HG02973 (cell line): ENCODE measurements around the gene BCHE.

ENCODE experiments used
- ATAC-seq: cut with Tn5 transposase; IDR thresholded peaks from one replicate; pipeline ENCODE4 v1.9.1; 2021; ENCODE audit warnings: moderate library complexity; ENCODE audit not compliant: unreplicated experiment

Gene BCHE

DNA sequence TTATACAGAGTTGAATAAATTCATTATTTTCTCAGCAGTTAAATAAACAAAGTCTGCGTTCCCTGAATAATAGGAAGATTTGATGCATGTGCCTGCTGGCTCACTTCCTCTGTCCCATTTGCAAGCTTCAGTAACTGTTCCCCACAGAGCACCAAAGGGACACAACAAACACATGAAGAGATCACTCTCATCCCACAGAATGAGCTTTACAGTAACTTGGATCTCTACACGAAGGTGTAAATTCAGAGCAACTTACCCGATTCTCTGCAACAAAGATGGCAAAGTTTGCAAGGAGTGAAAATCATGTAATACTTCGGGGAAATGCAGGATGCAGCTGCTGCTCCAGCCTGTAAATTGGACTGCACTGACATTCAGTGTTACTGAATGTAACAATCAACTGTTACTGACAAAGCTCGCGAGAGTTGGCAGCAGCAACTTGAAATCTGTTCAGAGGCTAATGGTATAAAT lies at the start of gene BCHE:
BCHE (minus strand) TSS at position 366 of the 468 bp plus-strand sequence. CDS start 6,390 bp downstream, outside the sequence.
- no peak for ATAC-seq

DNA sequence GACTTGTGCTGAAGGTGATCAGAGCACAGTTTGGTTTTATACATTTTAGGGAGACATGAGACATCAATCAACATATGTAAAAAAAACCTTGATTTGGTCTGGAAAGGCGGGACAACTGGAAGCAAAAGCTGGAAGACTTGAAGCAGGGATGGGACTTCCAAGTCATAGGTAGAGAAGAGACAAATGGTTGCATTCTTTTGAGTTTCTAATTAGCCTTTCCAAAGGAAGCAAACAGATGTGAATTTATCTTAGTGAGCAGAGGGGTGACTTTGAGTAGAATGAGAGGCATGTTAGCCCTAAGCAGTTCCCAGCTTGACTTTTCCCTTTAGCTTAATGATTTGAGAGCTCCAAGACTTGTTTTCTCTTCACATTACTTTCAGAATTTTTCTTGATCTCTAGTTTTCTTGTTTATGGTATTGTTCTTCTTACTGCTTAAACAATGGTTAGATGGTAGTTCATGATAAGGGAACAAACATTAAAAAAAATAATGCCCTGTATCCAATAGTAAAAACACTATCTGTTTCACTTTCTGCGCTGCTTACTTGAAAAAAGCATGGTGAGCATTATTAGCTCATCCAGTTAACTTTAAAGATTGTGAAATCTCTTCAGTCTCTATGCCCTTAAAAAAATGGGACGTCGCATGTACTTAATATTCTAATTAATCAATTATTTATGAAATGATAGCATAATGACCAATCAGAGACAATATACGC lies 48.5 kb upstream of the BCHE start:
- ATAC-seq, result no peak

DNA sequence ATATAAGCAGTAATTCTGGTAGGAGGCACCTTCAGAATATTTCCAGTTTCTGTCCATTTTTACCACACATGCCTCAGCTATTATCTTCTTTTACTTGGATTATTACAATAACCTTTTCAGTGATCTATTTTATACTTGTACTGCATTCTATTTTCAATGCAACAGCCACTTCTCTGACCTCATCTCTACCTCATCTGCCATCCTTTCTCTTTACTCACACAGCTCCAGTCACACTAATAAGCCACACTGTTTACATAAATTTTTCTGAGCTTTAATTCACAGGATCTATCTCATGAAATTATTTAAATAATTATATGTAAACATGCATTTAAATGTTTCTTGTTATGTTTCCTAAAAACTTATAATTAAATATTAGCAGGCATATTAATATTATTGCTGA lies 47.3 kb upstream of the BCHE start:
- no peak for ATAC-seq

DNA sequence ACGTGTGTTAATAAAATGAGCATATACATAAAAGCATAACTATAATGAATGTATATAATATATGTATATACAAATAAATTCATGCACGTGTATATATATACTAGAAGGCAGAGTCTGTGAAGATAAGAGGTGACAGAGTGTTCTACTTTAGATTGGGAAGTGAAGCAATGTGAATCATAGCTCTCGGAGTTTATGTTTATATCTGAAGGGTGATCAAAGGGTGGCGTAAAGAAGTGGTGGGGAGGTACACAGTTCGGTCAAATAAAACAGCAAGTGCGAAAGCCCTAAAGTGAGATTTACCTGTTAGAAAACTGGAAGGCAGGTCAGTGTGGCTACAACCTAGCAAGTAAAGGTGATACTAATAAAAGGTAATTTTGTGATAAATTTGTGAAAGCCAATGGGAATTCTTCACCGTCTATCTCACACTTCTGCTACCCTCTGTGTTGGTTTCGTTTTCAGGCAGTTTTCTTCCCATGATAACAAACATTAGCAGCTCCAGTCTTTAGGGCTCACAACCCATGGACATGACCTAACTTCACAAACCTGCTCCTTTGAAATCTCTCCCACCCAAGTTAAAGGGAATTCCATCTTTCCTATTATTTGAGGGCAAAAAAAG lies 46.7 kb upstream of the BCHE start:
- ATAC-seq, result no peak

DNA sequence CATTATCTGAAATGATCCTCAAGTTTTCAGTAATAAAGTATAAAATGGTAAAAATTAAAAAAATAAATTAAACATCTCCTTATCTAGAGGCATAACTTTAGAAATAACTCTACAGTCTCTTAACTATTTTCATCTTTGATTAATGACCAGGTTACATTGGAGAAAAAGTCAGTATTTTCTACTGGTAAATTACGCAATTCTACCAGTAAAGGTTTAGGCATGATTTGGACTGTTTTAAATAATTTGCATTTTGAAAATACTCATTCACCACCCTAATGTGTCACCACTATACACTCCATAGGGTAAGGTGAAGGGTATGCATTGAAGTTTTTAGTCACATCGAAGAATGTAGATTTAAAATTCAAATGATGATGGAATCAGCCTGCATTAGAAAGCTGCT lies 45.9 kb upstream of the BCHE start:
- no peak for ATAC-seq

DNA sequence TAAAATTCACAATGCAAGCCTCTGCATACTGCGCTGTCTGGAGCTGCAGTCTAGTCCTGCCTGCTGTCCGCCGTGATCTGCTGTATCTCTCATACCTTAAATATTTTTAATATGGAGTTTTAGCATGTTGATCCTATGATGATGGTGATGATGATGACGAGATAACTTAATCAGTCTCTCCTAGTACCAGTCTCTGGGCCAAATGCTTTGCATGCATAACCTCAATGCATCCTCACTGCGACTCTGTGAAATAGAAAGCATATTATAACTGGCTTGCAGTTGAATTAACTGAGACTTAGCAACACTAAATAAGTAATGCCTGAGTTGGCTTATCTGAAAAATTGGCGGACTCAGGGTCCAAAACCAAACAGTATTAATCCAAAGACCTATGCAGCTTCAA lies 38.4 kb upstream of the BCHE start:
- ATAC-seq, result no peak

DNA sequence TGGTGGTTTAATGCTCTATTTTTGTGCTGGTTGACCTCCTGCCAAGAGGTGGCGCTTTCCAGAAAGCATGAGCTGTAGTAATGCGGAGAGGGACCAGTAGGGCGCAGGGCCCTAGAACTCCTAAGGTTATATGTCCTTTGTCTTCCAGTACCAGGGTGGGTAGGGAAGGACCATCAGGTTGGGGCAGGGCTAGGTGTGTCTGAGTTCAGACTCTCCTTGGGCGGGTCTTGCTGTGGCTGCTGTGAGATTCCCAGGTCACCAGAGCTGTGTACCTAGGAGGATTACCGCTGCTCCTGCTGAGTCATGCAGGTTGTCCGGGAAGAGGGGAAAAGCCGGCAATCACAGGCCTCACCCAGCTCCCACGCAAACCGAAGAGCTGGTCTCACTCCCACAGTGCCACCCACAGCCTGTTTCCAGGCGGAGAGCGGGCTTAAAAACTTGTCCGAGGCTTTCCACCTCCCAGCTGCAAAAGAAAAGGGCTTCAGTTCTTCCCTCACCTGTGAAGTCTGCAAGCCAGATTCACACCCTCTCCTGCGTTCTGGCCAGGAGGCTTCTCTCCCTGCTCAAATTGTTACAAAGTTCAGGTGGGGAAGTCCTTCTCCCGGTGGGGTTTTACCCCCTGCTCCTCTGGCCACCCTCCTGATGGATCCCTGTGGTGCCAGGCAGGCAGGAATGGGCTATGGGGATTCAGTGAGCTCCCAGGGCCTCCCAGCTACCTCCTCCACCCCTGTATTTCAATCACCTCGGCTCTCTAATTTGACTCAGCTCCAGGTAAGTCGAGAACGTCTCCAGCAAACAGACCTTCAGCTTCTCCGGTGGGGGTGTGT lies 37.7 kb upstream of the BCHE start:
- no peak for ATAC-seq

DNA sequence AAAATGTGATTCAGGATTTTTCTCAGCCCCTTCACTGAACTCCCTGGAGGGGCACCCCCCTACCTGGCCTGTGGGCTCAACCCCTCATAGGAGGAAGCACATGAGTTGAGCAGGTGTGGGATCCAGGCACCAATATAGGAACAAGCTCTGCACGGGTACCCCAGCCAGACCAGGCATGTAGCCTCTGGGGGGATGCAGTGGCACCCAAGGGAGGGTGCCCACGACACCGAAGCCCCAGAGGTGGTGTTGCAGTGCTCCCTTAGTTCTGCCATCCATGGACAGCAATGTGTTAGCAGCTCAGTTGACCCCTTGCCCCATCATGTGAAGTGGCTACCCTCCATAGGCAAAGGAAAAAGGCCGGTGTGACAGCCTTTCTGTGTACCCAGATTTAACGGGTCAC lies 30.9 kb upstream of the BCHE start:
- no peak for ATAC-seq

DNA sequence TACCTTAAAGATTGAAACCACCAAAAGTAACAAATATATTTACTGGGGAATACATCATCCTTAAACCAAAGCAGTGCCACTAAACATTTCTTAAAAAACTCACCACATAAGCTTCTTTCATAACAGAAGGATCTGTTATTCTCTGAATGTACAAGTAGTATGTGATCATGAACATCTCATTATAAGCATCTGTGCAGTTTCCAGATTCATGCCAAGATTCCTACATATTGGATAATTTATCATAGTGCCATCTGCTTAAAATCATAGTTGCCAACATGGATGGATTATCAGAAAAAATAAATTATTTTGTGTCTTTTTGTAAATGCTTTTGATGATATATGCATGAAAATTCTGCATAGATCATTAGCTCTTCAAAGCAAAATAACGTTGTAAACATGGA lies 21.8 kb upstream of the BCHE start:
- ATAC-seq, result no peak

DNA sequence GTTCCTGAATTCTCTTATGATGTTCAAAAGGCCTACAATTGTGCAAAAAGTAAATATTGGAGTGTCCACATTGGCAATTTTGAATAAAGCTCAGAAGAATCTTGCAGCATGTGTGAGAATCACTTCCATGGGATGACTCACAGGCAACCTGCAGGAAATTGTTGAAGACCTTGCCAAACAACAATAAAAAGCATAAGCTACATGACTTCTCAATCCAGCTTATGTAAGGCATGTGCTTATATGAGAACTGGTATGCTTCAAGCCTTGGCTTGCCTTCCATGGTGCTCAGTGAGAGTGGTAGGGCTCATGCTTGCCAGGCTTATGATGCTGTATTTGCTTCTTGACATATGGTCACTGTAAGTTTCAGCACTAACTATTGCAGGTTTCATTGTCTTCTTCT lies 18.4 kb upstream of the BCHE start:
- ATAC-seq, result no peak

DNA sequence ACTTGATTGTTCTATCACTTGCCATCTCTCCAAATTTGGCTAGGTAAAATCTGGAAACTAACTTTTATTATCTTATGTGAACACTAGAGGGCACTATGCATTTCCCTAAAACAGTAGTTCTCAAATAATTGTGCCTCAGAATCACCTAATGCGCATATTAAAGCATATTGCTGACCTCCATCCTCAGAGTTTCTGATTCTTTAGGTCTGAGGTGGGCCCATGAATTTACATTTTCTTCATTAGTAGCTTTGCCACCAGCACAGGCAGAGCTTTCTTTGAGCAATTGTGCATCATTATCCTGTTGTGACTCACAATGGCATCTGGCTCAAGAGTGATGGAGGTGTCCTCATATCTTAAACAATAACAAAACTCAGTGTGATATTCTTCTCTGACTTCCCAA lies 17.5 kb upstream of the BCHE start:
- ATAC-seq, result no peak

DNA sequence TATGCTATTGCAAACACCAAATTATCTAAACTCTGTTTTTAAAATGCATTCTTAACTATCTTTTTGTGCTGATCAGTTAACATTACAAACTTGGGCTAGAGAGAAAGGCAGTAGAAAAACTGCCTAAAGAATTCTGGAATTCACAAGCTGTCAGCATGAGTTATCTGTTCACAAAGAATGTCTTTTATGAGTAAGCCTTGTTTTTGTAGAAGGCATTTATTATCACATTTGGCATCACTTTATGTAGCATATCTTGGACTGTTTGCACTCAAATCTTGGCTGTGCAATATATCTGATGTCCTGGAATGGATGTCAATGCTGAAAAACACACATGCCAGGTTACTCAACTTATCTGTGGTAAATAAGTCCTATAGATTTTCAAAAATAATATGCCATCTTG lies 15.5 kb upstream of the BCHE start:
- no peak for ATAC-seq

DNA sequence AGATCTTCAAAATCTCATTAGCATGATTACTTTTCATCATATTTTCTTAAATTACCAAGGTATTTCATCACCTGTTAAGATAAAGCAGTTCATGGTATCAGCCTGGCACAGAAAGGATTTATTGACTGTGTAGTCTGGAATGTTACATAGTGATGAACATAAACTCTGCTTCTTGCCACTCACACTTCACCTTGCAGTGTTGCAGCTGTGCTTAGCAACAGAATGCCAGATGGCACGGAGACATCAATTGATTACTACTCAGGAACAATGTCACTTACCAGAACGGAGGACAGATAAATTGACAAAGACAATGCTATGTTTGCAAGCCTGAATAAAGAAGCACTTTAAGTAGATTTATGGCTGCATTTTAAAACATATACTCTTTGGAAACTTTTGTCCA lies 15.0 kb upstream of the BCHE start:
- ATAC-seq, result no peak

DNA sequence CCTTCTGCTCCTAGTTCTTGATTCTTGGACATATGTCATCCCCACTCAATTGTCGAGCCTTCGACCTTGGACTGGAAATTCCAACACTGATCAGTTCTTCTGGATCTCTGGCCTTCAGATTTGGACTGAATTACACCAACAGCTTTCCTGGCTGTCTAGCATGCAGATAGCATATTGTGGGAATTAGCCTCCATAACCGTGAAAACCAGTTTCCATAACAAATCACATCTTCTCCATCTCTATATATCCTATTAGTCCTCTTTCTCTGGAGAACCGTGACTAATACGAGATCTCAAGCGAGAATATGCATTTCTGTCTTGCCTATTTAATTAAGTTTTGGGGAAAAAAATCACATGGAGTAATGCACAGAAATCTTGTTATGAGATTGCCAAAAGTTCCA lies 8.8 kb upstream of the BCHE start:
- ATAC-seq, result no peak

DNA sequence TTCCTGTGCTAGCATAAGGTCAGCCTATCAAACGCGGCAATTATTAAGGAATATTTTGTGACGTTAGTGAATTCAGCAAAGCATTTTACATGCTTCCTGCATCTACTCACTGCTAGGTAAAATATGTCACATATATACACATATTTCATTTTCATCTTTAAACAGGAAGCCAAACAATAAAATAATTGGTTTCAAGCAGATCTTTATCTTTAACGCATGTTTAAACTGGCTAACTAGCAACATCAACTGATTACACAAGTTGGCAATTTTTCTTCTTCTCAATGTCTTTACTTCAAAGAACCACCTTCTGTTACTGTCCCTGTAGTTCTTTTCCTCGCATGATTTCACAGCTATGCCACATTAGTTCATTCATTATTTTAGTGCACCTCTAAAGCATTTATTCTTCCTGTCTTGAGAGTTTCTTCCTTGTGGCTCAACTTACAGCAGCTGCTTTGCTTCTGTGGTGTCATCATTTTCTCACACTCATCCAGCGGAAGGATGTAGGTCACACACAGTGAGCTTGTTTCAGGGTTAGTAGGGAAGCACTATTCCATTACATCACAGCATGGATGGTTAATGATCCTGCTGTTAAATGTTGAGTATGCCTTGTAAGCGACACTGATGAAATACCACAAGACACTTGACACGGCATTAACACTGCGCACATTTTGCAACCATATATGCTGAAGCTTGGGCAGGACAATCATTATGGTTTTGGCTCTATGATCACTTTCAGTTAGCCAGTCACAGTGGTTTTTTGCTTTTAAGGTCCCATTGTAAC lies 2.3 kb upstream of the BCHE start:
- ATAC-seq, result no peak

DNA sequence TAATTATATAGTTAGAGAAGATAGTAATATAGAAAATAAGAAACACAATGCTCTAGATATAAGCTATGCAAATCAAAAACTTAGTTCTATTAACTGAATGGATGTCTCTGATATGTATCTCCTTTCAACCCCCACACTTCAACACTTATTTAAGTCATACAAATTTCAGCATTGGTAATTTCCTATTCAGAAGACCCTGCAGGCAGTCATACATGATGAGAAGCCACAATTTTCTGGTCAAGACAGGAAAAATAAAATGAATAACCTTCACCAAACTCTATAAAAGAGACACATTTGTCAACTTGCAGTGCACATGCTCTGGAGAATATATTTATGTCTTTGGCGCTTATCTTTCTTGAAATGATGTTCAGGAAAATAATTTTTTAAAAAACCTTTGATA lies 578 bp upstream of the BCHE start:
- ATAC-seq, result no peak

DNA sequence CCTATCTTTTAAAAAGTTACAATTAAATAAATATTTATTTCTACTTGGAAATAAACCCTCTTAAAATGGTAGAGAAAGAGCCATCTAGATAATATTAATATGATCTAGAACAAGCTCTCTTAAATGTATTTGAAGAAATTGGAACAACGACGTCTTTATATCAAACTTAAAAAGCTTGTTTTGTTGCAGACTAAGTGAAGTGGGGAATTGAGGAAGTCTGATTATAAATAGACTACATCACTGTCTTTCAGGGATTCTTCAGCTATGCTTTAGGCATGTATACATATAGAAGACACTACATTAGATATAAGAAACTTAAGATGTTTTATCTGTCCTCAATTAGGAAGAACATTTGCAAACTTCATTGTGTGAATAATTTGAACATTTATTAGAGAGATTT lies 1.8 kb downstream of the BCHE start:
- ATAC-seq, result no peak

DNA sequence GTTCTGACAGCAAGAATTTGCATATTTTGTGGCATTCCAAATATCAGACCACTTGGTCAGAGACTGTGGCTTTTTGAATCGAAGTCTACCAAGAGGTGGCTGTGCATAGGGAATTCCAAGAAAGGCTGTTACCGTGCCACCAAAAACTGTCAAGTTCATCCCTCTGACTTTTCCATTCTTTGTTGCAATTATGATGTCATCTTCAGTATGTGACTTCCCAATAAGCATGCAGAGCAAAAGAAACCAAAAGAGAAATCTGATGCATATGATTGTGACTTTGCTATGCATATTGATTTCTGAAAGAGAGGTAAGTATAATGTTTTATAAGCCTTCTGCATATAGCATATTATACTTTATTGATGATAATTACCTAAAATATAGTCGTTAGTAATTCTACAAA lies 6.5 kb downstream of the BCHE start:
- no peak for ATAC-seq

DNA sequence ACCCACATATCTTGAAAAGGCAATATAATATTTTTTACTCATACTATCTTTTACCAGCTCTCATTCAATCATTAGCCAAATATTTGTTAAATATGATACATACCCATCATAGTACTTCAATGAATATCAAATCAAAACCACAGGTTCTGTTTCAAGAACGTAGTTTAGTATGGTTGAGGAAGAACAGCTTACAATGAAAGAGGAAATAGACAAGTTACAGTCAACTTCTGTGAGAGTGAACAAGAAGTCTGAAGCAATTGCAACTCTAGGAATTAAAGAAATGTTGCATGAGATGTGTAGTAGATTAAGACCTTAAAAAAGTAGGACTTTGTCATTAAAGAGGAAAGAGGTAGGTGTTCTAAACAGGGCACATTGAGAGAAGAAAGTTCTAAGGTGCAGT lies 9.3 kb downstream of the BCHE start:
- no peak for ATAC-seq

DNA sequence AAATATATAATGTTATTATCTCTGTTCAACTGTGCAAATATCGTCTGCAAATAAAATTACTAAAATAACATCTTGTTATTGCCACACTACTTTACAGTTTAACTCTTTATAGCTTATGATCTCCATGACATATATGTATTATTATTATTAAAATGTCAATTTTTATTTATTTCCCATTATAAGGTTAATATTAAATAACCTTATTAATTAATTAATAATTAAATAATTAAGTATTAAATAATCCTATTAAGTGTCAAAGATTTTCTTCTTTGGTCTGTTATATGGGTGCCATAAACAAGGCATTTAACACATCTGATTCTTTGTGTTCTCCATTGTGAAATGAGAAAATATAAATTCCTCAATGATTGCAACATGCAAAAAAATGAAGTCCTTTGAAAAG lies 10.0 kb downstream of the BCHE start:
- no peak for ATAC-seq

DNA sequence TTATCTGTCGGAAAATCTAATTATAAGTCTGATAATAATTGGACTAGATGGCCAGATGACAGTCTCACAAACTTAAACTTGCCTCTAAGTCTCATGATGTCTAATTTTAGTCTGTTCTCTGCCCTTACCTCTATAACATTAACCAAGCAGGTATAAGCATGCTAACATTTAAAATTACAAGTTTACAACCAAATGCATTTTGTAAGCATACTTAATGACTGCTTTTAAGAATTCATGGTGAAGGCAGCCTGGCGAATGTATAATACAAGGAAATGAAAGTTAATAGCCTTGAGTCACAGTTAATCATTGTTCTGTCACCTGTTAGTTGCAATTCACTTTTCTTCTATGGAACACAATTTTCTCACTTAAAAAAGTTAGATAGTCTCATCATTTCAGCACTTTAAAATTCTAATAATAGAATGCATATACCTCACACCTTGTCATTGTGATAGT lies 16.5 kb downstream of the BCHE start:
- ATAC-seq, result peak; percentile 58
